Bronchial epithelial cell (primary cell): Measurements from ENCODE around the gene DFFB. TPM values are rescaled to one million over a fixed set of nuclear protein-coding genes. Genes with fewer than 3 reads are reported as not detected.

ENCODE experiments used
- DNase-seq: peaks from one replicate; pipeline ENCODE4 v3.0.0-alpha.2; 2010; ENCODE audit warnings: low read depth
- FAIRE-seq: peaks from 2 replicates; lab custom pipeline; 2011; peaks lifted over from hg19 to GRCh38; lab: Jason Lieb, UNC
- H3K27me3 ChIP-seq: 2 replicates; pipeline ENCODE4 v1.5.1; 2011; ENCODE audit warnings: low read length; ENCODE audit not compliant: control insufficient read depth, insufficient read depth
- H3K36me3 ChIP-seq: 2 replicates; pipeline ENCODE4 v1.5.1; 2011; ENCODE audit warnings: low read length; ENCODE audit not compliant: control insufficient read depth, insufficient read depth
- H3K4me3 ChIP-seq: 2 replicates; pipeline ENCODE4 v1.5.1; 2011; ENCODE audit warnings: mild to moderate bottlenecking, low read depth, low read length, control low read depth
- total RNA-seq: library from RNA; depleted of rRNA; stranded (reverse); fragments of >200 nt; gene quantifications from 2 replicates; pipeline ENCODE4 v1.2.1, GENCODE V29; 2014
- TF ChIP-seq, protein P1 (sequence below): IDR thresholded peaks from 2 replicates; pipeline ENCODE4 v1.5.1; 2011; ENCODE audit warnings: mild to moderate bottlenecking, moderate library complexity, low read length, control low read depth, inconsistent platforms; ENCODE audit not compliant: insufficient read depth, severe bottlenecking

The DFFB gene
- total RNA-seq, 1 donor from 2014 or later: 3.9 TPM

DNA sequence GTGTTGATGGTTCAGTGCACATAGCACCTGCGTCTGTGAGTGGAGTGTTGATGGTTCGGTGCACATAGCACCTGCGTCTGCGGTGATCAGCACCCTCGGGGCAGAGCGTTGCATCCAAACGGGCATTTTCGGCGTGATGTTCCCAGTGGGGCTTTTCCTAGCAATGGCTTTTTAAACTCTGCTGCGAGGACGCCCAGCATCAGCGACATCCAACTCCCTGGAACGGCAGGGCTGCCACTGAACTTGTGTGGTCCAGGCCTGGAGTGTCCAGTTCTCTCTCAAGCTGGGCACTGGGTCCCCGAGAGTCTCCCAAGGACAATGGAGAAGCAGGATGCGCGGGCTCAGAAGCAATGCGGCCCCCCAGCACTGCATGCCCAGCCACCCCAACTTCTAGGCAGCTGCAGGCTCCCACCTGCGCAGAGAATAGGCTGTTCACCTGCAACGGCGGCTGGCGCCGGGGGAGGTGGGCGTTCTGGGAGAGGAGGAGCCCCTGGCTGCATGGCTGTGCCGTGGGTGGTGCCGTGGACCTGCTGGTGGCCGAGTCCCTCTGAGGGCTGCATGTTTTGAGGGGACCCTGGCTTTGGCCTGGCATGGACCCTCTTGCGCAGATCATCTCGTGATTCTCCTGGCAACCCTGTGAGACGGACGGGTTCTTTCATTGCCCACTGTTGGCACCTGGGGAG is 52.9 kb downstream of the DFFB start:
- no peaks in the 10 kb centered on the region for H3K27me3 ChIP-seq
- no peak overlapping the region for H3K4me3 ChIP-seq
- TF ChIP-seq, protein P1, sequence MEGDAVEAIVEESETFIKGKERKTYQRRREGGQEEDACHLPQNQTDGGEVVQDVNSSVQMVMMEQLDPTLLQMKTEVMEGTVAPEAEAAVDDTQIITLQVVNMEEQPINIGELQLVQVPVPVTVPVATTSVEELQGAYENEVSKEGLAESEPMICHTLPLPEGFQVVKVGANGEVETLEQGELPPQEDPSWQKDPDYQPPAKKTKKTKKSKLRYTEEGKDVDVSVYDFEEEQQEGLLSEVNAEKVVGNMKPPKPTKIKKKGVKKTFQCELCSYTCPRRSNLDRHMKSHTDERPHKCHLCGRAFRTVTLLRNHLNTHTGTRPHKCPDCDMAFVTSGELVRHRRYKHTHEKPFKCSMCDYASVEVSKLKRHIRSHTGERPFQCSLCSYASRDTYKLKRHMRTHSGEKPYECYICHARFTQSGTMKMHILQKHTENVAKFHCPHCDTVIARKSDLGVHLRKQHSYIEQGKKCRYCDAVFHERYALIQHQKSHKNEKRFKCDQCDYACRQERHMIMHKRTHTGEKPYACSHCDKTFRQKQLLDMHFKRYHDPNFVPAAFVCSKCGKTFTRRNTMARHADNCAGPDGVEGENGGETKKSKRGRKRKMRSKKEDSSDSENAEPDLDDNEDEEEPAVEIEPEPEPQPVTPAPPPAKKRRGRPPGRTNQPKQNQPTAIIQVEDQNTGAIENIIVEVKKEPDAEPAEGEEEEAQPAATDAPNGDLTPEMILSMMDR: no peak
- no peaks in the 10 kb centered on the region for H3K36me3 ChIP-seq
- FAIRE-seq (no peak), DNase-seq (no peak)

DNA sequence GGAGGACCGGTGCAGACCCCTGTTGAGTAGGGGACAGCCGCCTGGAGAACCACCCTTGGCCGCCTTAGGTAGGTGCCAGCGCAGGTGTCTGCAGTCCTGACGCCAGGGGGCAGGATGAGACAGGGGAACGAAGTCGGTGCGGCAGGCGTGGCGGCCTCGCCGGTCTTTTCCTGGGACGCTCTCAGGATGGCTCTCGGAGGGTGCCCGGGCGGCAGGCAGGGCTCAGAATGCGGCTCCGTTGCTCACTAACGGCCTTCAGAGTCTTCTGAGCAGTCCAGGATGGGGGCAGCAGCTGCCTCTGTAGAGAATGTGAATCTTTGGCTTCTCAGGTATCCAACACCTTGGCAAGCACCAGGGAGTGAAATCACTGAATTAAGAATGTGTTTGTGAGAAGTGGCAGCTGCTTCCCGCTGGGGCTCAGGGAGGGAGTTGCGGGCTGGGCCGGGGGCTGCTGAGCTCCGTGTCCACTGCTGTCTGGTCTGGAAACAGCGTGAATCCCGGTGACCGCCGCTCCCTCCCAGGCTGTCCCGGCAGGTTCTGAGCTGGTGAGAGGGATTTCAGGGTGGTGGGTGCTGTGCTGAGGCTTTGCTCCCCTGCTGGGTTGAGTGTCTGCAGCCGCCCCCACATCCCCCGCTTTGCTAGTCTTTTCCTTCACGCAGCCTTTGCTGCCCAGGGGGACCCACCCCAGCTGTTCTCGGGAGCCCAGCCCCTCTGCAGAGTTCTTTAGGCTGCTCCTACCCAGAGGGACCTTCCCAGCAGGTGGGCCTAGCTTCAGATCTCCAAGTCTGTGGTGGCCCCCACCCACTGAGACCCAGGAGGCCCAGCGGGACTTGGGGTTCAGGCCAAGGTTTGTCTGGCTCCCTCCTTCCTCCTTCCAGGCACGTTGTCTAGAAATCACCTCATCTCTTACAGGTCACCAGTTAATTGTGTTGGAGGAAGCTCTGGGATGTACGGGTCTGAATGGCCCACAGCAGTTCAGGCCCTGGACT is 53.9 kb downstream of the DFFB start:
- Histone ChIP-seq H3K4me3 (no peak overlapping the region), H3K36me3 (no peaks in the 10 kb centered on the region), H3K27me3 (no peaks in the 10 kb centered on the region)
- DNase-seq (peak; percentile 59), FAIRE-seq (peak; percentile 36)
- TF ChIP-seq, protein P1: peak; percentile 95

DNA sequence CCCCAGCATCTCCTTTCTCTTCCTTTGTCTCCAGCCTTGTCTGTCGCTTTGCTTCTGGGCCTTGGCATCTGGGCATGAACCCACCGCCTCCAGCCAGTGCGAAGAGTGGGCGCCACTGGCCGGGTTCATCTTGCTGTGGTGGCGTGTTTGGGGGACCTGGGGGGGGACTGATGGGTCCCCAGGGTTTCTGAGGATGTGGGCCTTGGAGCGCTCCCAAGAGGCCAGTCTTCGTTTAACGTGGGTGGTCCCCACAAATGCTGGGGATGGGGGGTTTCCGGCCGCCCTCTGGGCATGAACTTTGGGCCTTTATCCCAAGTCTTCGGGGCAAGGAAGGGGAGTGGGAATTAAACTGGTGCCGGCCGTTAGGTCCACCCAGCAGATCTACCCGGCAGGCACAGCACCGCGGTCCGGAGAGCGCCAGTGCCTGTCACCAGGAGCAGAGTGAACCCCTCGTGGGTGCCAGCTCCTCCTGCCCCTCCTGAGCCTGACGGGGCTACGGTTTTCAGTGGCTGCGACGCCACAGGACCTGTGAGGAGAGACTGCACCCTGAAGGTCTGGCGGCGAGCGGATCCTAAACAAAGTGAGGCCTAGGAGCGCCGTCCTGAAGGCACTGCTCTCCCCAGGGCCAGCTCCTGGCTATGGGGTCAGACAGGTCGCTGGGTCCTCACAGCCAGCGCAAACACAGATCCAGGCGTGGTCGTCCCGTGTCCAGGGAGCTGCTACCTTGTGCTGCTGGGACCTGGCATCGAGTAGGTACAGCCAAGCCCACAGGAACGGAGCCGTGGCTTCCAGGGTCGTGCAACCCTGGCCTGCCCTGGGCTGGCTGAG is 54.9 kb downstream of the DFFB start:
- Histone ChIP-seq H3K36me3 (no peaks in the 10 kb centered on the region), H3K4me3 (no peak overlapping the region), H3K27me3 (no peaks in the 10 kb centered on the region)
- TF ChIP-seq, protein P1: no peak
- no peak for FAIRE-seq
- no peak for DNase-seq

DNA sequence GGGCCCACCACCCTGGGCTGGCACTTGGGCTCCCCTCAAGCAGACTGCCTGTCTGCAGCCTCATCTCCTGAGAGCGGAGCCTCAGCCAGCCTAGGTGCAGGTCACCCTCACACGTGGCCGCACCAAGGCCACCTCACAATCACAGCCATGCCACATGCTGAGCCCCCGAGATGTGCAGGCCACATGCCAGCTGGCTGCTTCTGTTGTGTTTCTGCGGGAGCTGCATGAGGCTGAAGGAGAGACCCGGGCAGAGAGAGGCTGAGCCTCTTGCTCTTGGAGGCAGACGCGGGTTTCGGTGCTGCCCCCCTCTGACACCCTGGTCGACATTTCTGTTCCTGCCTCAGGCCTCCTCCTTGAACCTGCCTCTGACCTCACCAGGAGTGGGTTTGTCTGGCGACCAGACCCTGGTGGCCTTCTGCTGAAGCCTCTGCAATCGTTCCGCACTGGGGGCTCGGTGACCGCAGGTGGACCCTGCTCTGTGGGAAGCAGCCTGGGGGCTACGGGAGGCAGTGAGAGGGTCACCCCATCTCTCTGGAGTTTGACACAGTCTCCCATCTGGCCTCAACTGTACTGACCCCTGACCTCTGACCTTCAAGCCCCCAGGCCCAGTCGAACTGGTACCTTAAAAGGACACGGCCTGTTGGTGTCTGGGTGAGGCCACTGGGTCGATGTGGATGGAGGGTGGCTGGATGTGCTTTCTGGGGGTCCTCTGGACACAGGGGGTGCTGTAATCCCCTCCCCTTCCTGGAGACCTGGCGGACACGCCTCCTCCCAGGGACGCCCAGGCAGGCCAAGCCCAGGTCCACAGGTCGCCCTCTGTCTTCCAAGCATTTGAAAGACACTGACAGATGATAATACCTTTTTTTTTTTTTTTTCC is 55.8 kb downstream of the DFFB start:
- TF ChIP-seq, protein P1: no peak
- FAIRE-seq: no peak
- no peaks in the 10 kb centered on the region for H3K27me3 ChIP-seq
- no peak overlapping the region for H3K4me3 ChIP-seq
- no peak for DNase-seq
- no peaks in the 10 kb centered on the region for H3K36me3 ChIP-seq
